Prostate gland (tissue), 2 donors: ENCODE measurements around the gene OSBPL6. TPM values are rescaled to one million over a fixed set of nuclear protein-coding genes. Genes with fewer than 3 reads are reported as not detected.

ENCODE experiments used
- DNase-seq: peaks from one replicate; pipeline ENCODE4 v3.0.0-alpha.2; 2019; ENCODE audit warnings: low spot score
- H3K27ac ChIP-seq, 2 donors: fragments of 200-600 bp; sonication (generic); 2 replicates each; pipeline ENCODE4 v1.5.1; 2017 to 2019
- H3K27me3 ChIP-seq: fragments of 200-600 bp; sonication (generic); replicated peaks from 2 replicates; pipeline ENCODE4 v1.5.1; 2019; ENCODE audit not compliant: insufficient read depth
- H3K36me3 ChIP-seq, 2 donors: fragments of 200-600 bp; sonication (generic); 1 replicate in 1 of 2; 2 replicates in 1 of 2; pipeline versions ENCODE4 v1.5.1 to v1.8.1; 2017 to 2019
- H3K4me1 ChIP-seq: fragments of 200-600 bp; sonication (generic); replicated peaks from 2 replicates; pipeline ENCODE4 v1.5.1; 2019
- H3K4me3 ChIP-seq, 2 donors: fragments of 200-600 bp; sonication (generic); 2 replicates each; pipeline ENCODE4 v1.5.1; 2017 to 2019
- H3K9me3 ChIP-seq: fragments of 200-600 bp; sonication (generic); 2 replicates; pipeline ENCODE4 v1.5.1; 2017
- POLR2A ChIP-seq: fragments of 450-650 bp; IDR thresholded peaks from one replicate; pipeline ENCODE4 v1.6.1; 2016; ENCODE audit warnings: antibody characterized with exemption, mild to moderate bottlenecking
- POLR2AphosphoS5 ChIP-seq: sonication (generic); formaldehyde crosslinking; IDR thresholded peaks from one replicate; pipeline ENCODE4 v1.6.1; 2017; ENCODE audit warnings: antibody characterized with exemption
- WGBS: methylation state at CpG from one replicate; pipeline ENCODE4 v1.1.5; 2018; 5-methylcytosine and 5-hydroxymethylcytosine counted together
- intact Hi-C: fragments of 100-400 bp; cut with DNase I; formaldehyde crosslinking; loops from one replicate; pipeline ENCODE4 v1.14.2; 2022
- total RNA-seq, 2 donors: library from RNA; depleted of rRNA; stranded (reverse); fragments of >200 nt; gene quantifications; one replicate each; pipeline ENCODE4 v1.1.0, GENCODE V29; 2016
- TF ChIP-seq, protein P1 (sequence below), 4 experiments: fragments of 200-600 bp in 2 of 4; fragments of 450-650 bp in 2 of 4; sonication (generic) in 2 of 4; IDR thresholded peaks; 1 replicate in 3 of 4; 2 replicates in 1 of 4; pipeline ENCODE4 v1.5.1; 2016 to 2019; ENCODE audit warnings: antibody characterized with exemption in 4 of 4, mild to moderate bottlenecking in 2 of 4, moderate library complexity in 2 of 4

Gene OSBPL6
- total RNA-seq, 2 donors from 2014 or later: 2.4 to 10.8 TPM

GRCh38 chr2:178211460-178211859 lies 17.1 kb downstream of the OSBPL6 start:
- Histone ChIP-seq H3K27me3 (no peaks in the 10 kb centered on the region), H3K9me3 (no peaks in the 10 kb centered on the region), H3K4me1 (no peaks in the 10 kb centered on the region), H3K27ac (no peak overlapping the region), H3K4me3 (no peak overlapping the region), H3K36me3 (no peaks in the 10 kb centered on the region)
- intact Hi-C loops: no loop called here
- 86% methylated on average over 3 of the region's 3 CpGs for WGBS
- TF ChIP-seq POLR2A (no peak), POLR2AphosphoS5 (no peak)
- TF ChIP-seq, protein P1, sequence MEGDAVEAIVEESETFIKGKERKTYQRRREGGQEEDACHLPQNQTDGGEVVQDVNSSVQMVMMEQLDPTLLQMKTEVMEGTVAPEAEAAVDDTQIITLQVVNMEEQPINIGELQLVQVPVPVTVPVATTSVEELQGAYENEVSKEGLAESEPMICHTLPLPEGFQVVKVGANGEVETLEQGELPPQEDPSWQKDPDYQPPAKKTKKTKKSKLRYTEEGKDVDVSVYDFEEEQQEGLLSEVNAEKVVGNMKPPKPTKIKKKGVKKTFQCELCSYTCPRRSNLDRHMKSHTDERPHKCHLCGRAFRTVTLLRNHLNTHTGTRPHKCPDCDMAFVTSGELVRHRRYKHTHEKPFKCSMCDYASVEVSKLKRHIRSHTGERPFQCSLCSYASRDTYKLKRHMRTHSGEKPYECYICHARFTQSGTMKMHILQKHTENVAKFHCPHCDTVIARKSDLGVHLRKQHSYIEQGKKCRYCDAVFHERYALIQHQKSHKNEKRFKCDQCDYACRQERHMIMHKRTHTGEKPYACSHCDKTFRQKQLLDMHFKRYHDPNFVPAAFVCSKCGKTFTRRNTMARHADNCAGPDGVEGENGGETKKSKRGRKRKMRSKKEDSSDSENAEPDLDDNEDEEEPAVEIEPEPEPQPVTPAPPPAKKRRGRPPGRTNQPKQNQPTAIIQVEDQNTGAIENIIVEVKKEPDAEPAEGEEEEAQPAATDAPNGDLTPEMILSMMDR (IDR thresholded peaks at IDR 0.05): no peak
- no peak for DNase-seq

GRCh38 chr2:178211943-178212342 lies 17.6 kb downstream of the OSBPL6 start:
- no peak for DNase-seq
- TF ChIP-seq, protein P1 (IDR thresholded peaks at IDR 0.05): no peak
- no peak for TF ChIP-seq POLR2AphosphoS5
- no peak for TF ChIP-seq POLR2A
- Histone ChIP-seq H3K9me3 (no peaks in the 10 kb centered on the region), H3K4me3 (no peak overlapping the region), H3K36me3 (no peaks in the 10 kb centered on the region), H3K27me3 (no peaks in the 10 kb centered on the region), H3K27ac (no peak overlapping the region), H3K4me1 (no peaks in the 10 kb centered on the region)
- WGBS: 80% methylated on average over 4 of the region's 4 CpGs
- intact Hi-C loops: no loop called here

DNA sequence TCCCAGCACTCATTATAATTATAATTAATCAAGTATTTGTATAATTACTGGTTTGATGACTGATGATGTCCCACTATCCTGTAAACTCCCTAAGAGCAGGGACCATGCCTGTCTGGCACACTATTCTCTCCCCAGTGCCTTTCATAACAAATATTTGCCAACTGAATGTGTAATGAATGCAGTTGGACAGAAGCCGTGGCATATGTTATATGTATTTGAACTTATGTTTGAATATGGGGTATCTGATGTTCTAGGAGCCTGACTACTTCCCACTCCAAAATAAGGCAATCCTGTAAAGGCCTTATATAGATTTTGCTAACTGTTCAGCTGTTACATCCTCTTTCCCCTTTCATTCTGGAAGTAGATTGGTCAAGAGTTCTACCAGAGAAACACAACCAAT lies 19.7 kb downstream of the OSBPL6 start:
- TF ChIP-seq, protein P1 (IDR thresholded peaks at IDR 0.05): no peak
- TF ChIP-seq POLR2AphosphoS5 (no peak), POLR2A (no peak)
- no peaks in the 10 kb centered on the region for H3K36me3 ChIP-seq
- no peaks in the 10 kb centered on the region for H3K27me3 ChIP-seq
- 63% methylated on average over 1 of the region's 1 CpG for WGBS
- intact Hi-C loops: no loop called here
- H3K4me1 ChIP-seq: no peaks in the 10 kb centered on the region
- no peak overlapping the region for H3K4me3 ChIP-seq
- no peak for DNase-seq
- no peaks in the 10 kb centered on the region for H3K9me3 ChIP-seq
- no peak overlapping the region for H3K27ac ChIP-seq

DNA sequence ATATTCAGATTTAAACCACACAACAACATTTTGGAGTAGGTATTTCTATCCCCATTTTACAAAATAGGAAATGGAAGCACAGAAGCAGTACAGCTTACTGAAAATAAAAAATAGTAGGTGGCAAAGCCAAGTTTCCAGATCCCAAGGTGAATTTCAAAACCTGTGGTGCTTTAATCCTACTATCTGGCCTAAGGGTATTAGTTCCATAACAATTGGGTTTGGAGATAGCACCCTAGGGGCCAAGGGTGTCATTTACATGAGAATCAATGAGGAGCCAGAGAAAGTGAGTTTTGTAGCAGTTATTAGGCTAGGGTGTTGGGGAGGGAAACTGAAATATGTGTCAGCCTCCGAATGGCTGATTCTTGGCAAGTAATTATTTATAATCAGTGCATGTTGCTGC lies 24.9 kb downstream of the OSBPL6 start:
- intact Hi-C loops: no loop called here
- TF ChIP-seq POLR2A: no peak
- TF ChIP-seq POLR2AphosphoS5: no peak
- TF ChIP-seq, protein P1 (IDR thresholded peaks at IDR 0.05): no peak
- WGBS: 85% methylated on average over 1 of the region's 1 CpG

GRCh38 chr2:178220814-178221213 lies 26.5 kb downstream of the OSBPL6 start:
- TF ChIP-seq POLR2AphosphoS5: no peak
- no peak for TF ChIP-seq POLR2A
- TF ChIP-seq, protein P1 (IDR thresholded peaks at IDR 0.05): no peak
- Histone ChIP-seq H3K4me1 (no peaks in the 10 kb centered on the region), H3K9me3 (no peaks in the 10 kb centered on the region), H3K27me3 (no peaks in the 10 kb centered on the region), H3K36me3 (no peaks in the 10 kb centered on the region), H3K4me3 (no peak overlapping the region), H3K27ac (no peak overlapping the region)
- WGBS: 66% methylated on average over 4 of the region's 4 CpGs
- DNase-seq: no peak
- intact Hi-C loops: no loop called here

More for the DNA sequence above, 24.9 kb downstream of the OSBPL6 start:
- Histone ChIP-seq H3K4me1 (no peaks in the 10 kb centered on the region), H3K4me3 (no peak overlapping the region), H3K36me3 (no peaks in the 10 kb centered on the region), H3K27ac (no peak overlapping the region), H3K27me3 (no peaks in the 10 kb centered on the region), H3K9me3 (no peaks in the 10 kb centered on the region)
- no peak for DNase-seq
